ENCODE data around the gene EFCAB6.

DNA sequence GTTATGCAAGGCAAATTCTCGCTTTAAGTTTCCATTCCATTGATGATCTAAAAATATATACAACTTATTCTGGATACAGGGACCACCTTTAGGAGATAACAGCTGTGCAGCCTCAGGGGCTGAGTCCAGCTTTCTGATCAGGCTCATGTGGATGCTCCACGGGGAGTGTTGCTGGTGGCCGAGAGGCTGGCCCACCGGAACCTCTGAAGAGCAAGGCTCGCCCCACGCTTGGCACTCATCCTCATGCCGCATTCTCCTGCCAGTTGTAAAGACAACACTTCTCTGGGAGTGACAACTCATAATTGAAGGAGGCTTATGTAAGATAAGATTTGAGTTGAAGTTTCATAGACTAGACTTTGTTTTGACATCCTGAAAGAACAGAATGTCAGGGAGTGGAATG lies 276.8 kb downstream of the EFCAB6 start:
- TF ChIP-seq, protein P1, sequence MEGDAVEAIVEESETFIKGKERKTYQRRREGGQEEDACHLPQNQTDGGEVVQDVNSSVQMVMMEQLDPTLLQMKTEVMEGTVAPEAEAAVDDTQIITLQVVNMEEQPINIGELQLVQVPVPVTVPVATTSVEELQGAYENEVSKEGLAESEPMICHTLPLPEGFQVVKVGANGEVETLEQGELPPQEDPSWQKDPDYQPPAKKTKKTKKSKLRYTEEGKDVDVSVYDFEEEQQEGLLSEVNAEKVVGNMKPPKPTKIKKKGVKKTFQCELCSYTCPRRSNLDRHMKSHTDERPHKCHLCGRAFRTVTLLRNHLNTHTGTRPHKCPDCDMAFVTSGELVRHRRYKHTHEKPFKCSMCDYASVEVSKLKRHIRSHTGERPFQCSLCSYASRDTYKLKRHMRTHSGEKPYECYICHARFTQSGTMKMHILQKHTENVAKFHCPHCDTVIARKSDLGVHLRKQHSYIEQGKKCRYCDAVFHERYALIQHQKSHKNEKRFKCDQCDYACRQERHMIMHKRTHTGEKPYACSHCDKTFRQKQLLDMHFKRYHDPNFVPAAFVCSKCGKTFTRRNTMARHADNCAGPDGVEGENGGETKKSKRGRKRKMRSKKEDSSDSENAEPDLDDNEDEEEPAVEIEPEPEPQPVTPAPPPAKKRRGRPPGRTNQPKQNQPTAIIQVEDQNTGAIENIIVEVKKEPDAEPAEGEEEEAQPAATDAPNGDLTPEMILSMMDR (IDR thresholded peaks at IDR 0.05), result no peak
- TF ChIP-seq POLR2A (IDR thresholded peaks at IDR 0.05) (no peak), EP300 (IDR thresholded peaks at IDR 0.05) (no peak), POLR2AphosphoS5 (IDR thresholded peaks at IDR 0.05) (no peak)
